GM13977 (cell line): ENCODE data around the gene GTPBP6.

ENCODE experiments used
- DNase-seq: peaks from one replicate; pipeline ENCODE4 v3.0.0; 2012; ENCODE audit warnings: low spot score
- in situ Hi-C: fragments of 300-500 bp; cut with MboI; formaldehyde crosslinking; loops from one replicate; pipeline ENCODE4 v1.12.0; 2022; ENCODE audit warnings: low sequenced_read_pairs, low pct_unique_long_range_greater_than_20kb, mixed read lengths, inconsistent platforms; ENCODE audit not compliant: unreplicated experiment
- TF ChIP-seq, protein P1 (sequence below): IDR thresholded peaks from 2 replicates; pipeline ENCODE4 v1.5.1; 2012; ENCODE audit warnings: mild to moderate bottlenecking, control low read depth; ENCODE audit not compliant: insufficient read depth; ENCODE audit errors: extremely low read depth, missing control alignments

The GTPBP6 gene

DNA sequence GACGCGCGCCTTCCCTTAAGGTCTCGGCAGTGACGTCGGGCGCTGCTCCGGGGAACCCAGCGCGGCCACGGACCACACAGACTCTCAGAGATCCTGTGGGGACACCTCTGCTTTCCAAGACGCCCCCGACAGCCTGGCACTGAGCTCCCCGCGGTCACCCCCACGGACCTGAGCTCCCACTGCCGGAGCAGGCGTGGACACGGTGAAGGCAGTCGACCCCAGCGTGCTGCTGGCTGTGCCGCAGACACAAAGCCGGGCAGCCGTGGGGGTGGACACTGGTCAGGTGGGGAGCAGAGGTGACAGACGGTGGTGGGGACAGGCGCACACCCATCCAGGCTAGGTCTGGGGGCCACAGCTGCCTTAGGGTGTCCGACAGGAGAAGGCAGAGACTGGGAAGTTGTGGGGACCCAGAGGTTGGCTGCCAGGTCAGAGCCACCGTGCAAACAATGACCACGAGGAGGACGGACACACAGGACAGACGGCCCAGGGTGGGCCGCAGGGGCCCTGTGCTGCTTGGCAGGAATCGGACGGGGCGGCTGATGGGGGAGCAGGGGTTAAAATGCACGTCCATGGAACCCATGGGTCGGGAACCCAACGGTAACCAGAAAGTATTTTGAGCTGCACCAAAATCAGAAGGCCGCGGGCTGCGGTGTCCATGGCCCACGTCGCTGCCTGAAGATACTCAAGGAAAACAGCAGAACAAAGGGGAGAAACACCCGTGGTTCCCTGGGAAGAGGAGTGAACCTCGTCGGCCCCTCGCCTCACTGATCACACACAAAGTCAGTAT is 16.6 kb upstream of the GTPBP6 start:
- TF ChIP-seq, protein P1, sequence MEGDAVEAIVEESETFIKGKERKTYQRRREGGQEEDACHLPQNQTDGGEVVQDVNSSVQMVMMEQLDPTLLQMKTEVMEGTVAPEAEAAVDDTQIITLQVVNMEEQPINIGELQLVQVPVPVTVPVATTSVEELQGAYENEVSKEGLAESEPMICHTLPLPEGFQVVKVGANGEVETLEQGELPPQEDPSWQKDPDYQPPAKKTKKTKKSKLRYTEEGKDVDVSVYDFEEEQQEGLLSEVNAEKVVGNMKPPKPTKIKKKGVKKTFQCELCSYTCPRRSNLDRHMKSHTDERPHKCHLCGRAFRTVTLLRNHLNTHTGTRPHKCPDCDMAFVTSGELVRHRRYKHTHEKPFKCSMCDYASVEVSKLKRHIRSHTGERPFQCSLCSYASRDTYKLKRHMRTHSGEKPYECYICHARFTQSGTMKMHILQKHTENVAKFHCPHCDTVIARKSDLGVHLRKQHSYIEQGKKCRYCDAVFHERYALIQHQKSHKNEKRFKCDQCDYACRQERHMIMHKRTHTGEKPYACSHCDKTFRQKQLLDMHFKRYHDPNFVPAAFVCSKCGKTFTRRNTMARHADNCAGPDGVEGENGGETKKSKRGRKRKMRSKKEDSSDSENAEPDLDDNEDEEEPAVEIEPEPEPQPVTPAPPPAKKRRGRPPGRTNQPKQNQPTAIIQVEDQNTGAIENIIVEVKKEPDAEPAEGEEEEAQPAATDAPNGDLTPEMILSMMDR, result no peak
- no peak for DNase-seq
- in situ Hi-C loops, result no loop called here

DNA sequence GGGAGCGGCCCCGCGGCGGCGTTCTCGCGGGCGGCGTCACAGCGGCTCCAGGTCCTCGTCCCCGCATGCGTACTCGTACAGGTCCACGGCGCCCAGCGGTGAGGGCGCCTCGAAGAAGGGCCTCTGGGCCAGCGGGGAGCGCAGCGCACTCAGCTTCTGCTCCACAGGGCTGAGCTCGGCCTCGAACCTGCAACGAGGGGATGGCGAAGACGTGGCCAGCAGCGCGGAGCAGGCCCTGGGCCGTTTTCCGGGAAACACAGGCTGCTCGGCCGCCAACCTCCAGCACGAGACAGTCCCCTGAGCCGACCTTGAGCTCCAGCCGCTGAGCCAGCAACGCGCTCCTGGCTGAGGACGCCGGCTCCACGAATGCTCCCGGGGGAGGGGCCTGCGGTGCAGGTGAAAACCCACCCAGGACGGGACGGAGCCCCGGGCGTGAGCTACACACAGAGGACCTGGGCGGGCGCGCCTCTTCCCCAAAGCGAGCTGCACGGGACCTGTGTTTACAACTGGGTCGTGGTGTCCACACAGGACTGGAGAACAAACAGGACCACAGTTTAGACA is 15.8 kb upstream of the GTPBP6 start:
- DNase-seq, result no peak
- TF ChIP-seq, protein P1, result no peak
- in situ Hi-C loops, result no loop called here

DNA sequence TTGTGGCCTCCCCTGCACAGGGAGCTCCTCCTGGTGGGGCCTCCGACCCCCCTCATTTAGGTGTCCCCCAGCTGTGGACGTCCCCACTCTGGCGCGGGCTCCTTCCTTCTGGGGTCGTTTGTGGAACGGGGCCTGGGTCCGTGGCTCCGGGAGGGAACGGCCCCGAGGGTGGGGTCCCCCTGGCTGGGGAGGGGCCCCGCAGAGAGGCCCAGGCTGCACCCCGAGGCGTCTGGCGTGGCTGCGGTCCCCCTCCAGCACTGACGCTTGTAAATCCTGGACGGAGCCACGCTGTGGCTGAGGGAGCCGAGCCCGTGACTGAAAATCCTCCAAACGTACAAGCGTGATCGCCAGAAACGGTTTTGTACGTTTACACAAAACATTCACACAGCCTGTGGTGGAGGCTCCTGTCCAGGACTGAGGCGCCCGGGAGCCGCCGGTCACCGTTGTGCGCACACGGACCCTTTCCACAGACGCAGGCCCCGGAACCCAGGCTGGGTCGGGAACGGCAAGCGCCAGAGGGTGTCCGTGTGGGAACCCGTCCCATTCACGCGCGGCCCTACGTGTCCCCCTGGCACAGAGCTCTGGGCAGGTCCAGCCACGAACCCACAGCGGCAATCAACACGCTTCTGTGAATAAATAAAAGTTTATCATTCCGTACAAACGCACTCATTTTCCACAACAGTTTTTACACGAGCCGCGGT is 15.2 kb upstream of the GTPBP6 start:
- DNase-seq, result no peak
- TF ChIP-seq, protein P1, result no peak
- in situ Hi-C loops, result no loop called here

DNA sequence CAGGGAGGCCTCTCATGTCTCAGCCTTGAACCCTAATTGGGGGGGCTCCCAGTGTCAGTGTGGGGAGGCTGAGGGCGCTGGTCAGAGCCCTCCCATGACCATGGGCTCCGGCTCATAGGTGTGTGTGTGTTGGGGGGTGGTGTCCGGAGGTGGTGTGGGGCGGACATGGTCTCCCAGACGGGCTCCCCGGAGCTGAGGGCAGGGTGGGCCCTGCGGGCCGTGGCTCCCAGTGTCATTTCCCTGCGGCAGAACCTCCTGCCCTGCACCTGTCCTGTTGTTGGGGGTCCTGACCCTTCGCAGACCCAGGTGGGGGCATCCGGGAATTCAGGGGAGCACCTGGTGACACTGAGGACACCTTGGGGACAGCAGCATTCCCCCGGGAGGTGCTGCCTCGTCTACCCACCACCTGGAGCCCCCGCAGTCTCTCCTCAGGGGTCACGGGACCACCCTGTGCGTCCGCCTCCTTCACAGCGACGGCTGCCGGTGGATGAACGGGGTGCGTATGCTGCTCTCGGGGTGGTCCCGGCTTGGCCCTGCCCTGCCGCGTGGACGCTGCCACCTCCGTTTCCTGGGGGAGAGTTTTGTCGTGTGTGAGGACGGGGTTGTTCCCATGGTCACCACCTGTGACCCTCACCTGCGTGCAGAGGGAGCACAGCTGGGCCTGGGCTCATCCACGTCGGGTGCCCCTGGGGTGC is 14.5 kb upstream of the GTPBP6 start:
- in situ Hi-C loops, result no loop called here
- TF ChIP-seq, protein P1, result no peak
- DNase-seq, result no peak

DNA sequence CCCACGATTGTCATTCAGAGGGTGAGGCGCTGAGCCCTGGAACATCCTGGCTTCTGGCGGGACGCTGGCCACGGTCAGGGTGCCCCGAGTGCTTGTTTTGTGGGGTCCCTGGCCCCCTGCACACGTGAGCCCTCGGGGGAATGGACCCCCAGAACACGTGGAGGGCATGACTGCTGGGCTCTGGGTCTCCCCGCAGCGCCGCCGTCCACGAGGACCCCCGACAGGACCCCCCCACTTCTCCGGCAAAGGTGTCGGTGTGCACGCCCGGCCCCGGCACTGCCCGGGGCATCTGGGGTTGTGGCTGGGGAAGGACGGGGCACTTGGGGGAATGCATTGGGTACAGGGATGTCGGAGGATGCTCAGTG is 13.9 kb upstream of the GTPBP6 start:
- DNase-seq, result no peak
- in situ Hi-C loops, result no loop called here
- TF ChIP-seq, protein P1, result no peak

DNA sequence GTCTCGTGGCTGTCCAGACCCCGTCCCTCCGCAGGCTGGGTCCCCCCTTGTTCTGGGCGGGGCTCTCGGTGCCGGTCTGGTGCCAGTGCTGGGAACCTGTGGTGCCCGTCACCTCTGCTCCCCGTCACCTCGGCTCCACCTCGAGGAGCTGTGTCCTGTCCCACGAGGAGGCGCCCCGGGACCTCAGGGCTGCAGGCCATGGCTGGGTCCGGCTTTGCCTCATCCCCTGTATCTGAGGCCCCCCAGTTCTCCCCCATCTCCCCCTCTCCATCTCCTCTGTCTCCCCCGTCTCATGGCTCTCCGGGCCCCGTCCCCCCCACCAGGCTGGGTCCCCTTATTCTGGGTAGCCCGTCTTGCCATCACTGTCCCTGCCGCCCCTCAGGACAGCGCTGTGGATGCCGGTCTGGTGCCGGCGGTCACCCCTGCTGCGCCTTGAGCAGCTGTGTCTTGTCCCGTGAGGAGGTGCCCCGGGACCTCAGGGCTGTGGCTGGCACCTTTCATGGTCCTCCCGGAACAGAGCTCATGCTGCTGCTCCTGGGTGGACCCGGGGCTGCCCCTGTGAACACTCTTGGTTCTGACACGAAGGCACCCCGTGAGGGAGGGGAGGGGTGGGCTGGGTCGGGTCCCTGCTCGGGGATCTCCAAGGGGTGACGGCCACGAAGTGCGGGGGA is 13.4 kb upstream of the GTPBP6 start:
- TF ChIP-seq, protein P1, result no peak
- DNase-seq, result no peak
- in situ Hi-C loops, result no loop called here
